ENCODE data around the gene ARHGEF33. TPM values are rescaled to one million over a fixed set of nuclear protein-coding genes. Genes with fewer than 3 reads are reported as not detected.

The ARHGEF33 gene
- total RNA-seq, 1 experiment from 2014 or later: not detected

- no peak for DNase-seq (ENCODE audit: low read depth)
Observed at GRCh38 chr2:39017334-39017733, 127.7 kb downstream of the ARHGEF33 start.

GRCh38 chr2:39018638-39019037 lies 129.0 kb downstream of the ARHGEF33 start:
- no peak for DNase-seq (ENCODE audit: low read depth)

- no peak for DNase-seq (ENCODE audit: low read depth)
Observed at GRCh38 chr2:39020383-39020782, 130.7 kb downstream of the ARHGEF33 start.

- DNase-seq (ENCODE audit: low read depth): no peak
Observed at GRCh38 chr2:39022642-39023235, 133.1 kb downstream of the ARHGEF33 start.

- DNase-seq (ENCODE audit: low read depth): no peak
Observed at GRCh38 chr2:39023649-39024048, 134.0 kb downstream of the ARHGEF33 start.

GRCh38 chr2:39024833-39025232 lies 135.2 kb downstream of the ARHGEF33 start:
- DNase-seq (ENCODE audit: low read depth): no peak

Other genes with a start within 250 kb of the ARHGEF33 start
- gene GALM, start 223.8 kb upstream of the ARHGEF33 start, total RNA-seq (2014; rRNA removed; shearing (Covaris generic)): 3.3 and 3.6 TPM in 2 replicates
- 377 and 534 TPM in 2 replicates for gene SRSF7, start 138.5 kb upstream of the ARHGEF33 start, total RNA-seq (2014; rRNA removed; shearing (Covaris generic))
- gene GEMIN6, start 111.7 kb upstream of the ARHGEF33 start, total RNA-seq (2014; rRNA removed; shearing (Covaris generic)): 23.0 and 26.6 TPM in 2 replicates
- 19.3 and 44.3 TPM in 2 replicates for gene DHX57, start 13.9 kb upstream of the ARHGEF33 start, total RNA-seq (2014; rRNA removed; shearing (Covaris generic))
- 50.1 and 82.2 TPM in 2 replicates for gene MORN2, start 13.9 kb upstream of the ARHGEF33 start, total RNA-seq (2014; rRNA removed; shearing (Covaris generic))
- 6.6 and 21.2 TPM in 2 replicates for gene SOS1, start 231.2 kb downstream of the ARHGEF33 start, total RNA-seq (2014; rRNA removed; shearing (Covaris generic))

All from Daoy (cell line).